Activated T-cell treated with anti-CD3 and anti-CD28 coated beads, Interleukin-2, amount 50 U/mL, for 72 hours (primary cell): Measurements from ENCODE around the gene LMBR1. TPM values are rescaled to one million over a fixed set of nuclear protein-coding genes. Genes with fewer than 3 reads are reported as not detected.
"Not testable (repeated sequence)": the region's sequence is repeated elsewhere in the genome, so short reads cannot be mapped to it uniquely, and the experiment has no call there.

Experiments
- ATAC-seq, 2 donors: fragments of 150-1000 bp; cut with Tn5 transposase; replicated peaks in 1 of 2; 2 replicates each; pipeline ENCODE4 v1.10.0; 2021; ENCODE audit warnings: moderate library complexity in 2 of 2, mild to moderate bottlenecking in 1 of 2
- DNase-seq, 2 donors: peaks; one replicate each; pipeline ENCODE4 v3.0.0; 2021 to 2022; ENCODE audit warnings: mixed read lengths in 1 of 2
- H3K27ac Mint-ChIP-seq: one replicate; pipeline ENCODE4 v1.8.0; 2022; ENCODE audit warnings: mild to moderate bottlenecking, moderate library complexity, mixed read lengths
- H3K27me3 Mint-ChIP-seq: one replicate; pipeline ENCODE4 v1.8.0; 2022; ENCODE audit warnings: low read depth, mixed read lengths
- H3K36me3 Mint-ChIP-seq, 2 donors: one replicate each; pipeline ENCODE4 v1.8.0; 2022; ENCODE audit warnings: mixed read lengths in 2 of 2, mild to moderate bottlenecking in 1 of 2; ENCODE audit not compliant: insufficient read depth in 2 of 2
- H3K4me1 Mint-ChIP-seq: one replicate; pipeline ENCODE4 v1.8.0; 2022; ENCODE audit warnings: low read depth, mixed read lengths
- H3K4me3 Mint-ChIP-seq, 2 donors: one replicate each; pipeline ENCODE4 v1.8.0; 2022; ENCODE audit warnings: mild to moderate bottlenecking in 2 of 2, mixed read lengths in 2 of 2, moderate library complexity in 2 of 2
- H3K9me3 Mint-ChIP-seq, 2 donors: one replicate each; pipeline ENCODE4 v1.8.0; 2022; ENCODE audit warnings: mixed read lengths in 2 of 2
- total RNA-seq, 2 donors: library from RNA; stranded (reverse); gene quantifications; one replicate each; pipeline ENCODE4 v1.2.3, GENCODE V29; 2022

The LMBR1 gene
- total RNA-seq, 2 donors from 2014 or later: 88.2 to 88.6 TPM

GRCh38 chr7:156833312-156833711 is 59.7 kb downstream of the LMBR1 start:
- no peak overlapping the region for H3K27ac Mint-ChIP-seq
- DNase-seq: no peak
- H3K4me1 Mint-ChIP-seq: no peaks in the 10 kb centered on the region
- H3K4me3 Mint-ChIP-seq: no peak overlapping the region
- peaks cover 3% of the 10 kb centered on the region in 2 donors for H3K36me3 Mint-ChIP-seq
- no peaks in the 10 kb centered on the region for H3K27me3 Mint-ChIP-seq
- ATAC-seq: no peak
- no peaks in the 10 kb centered on the region for H3K9me3 Mint-ChIP-seq

DNA sequence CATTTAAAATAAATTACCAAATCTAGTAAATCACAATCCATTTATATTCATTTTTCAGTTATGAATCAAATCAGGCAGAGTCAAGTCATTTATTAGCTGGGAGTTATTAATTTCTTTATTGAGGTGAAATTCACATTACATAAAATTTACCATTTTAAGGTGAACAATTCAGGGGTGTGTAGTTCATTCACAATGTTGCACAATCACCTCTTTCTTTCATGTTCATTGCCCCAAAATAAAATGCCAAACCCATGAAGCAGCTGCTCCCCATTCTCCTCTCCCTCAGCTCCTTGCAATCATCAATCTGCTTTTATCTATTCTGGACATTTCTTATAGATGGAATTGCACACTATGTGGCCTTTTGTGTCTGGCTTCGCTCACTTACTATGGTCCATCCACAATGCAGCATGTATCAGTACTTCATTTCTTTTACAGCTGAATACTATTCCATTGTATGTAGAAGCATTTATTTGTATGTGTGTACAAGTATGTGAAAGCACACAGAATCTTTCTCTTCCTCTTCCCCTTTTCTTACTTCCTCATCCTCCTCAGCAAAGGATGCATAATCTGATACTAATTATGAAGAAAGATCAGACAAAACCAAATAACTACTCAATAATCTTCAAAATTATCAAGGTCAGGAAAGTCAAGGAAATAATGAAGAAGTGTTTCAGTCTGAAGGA is 60.6 kb downstream of the LMBR1 start:
- H3K9me3 Mint-ChIP-seq: no peaks in the 10 kb centered on the region
- no peaks in the 10 kb centered on the region for H3K4me1 Mint-ChIP-seq
- ATAC-seq (no peak), DNase-seq (no peak)
- H3K36me3 Mint-ChIP-seq: peaks cover 3% of the 10 kb centered on the region in 2 donors
- H3K4me3 Mint-ChIP-seq: no peak overlapping the region
- no peaks in the 10 kb centered on the region for H3K27me3 Mint-ChIP-seq
- H3K27ac Mint-ChIP-seq: no peak overlapping the region

DNA sequence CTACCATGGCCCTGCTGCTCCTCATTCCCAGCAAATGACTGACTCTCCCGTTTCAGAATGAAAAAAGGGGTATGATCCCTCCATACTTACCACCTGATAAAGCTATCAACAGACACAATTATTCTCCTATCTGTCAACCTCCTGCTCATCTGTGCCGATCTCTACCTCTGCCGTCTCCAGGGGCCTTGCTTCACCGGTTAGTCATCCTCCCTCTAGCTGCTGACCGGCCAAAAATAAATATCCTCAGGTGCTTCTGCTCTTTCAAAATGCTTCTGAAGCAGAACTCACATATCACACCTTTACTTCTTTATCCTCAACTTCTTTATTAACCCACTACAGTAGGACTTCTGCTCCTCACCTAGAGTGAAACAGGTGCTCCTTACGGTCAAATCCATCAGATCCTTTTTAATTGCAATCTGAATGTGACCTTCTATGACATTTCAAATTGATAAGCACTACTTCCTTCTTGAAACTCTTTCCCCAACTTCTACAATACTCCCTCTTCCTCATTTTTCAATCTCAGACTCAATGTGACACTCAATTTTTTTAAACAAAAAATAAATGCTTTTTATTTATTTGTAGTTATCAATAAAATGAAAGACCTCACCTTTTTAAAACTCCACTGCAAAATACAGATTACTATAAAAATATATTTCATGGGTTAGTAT is 63.2 kb downstream of the LMBR1 start:
- H3K9me3 Mint-ChIP-seq: no peaks in the 10 kb centered on the region
- H3K4me1 Mint-ChIP-seq: no peaks in the 10 kb centered on the region
- H3K36me3 Mint-ChIP-seq: peaks cover 0 to 3% of the 10 kb centered on the region in 2 donors
- H3K27me3 Mint-ChIP-seq: no peaks in the 10 kb centered on the region
- peak overlapping the region; percentile 39 for H3K27ac Mint-ChIP-seq
- ATAC-seq (no peak), DNase-seq (no peak)
- no peak overlapping the region for H3K4me3 Mint-ChIP-seq

- DNase-seq: no peak
Observed at GRCh38 chr7:156827587-156828203, 65.3 kb downstream of the LMBR1 start.

DNA sequence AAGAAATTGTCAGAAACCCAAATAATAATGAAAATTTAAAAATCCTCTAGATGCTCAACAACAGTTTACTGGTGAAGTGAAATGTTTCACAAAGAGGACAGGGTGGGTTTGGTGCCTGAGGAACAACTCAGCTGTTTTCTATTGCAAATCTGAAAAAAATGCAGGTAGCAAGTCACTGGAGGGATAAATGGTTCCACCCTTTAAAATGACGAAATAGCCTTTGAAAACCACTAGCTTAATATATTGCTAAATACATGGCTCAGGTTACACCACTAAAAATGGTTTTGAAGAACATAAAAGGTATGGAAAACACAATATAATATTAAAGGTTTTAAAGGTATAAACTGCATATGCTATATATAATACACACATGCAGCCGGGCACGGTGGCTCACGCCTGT is 69.5 kb downstream of the LMBR1 start:
- Mint-ChIP-seq H3K27ac (no peak overlapping the region), H3K9me3 (no peaks in the 10 kb centered on the region), H3K27me3 (no peaks in the 10 kb centered on the region), H3K36me3 (peaks cover 0 to 4% of the 10 kb centered on the region in 2 donors), H3K4me1 (no peaks in the 10 kb centered on the region), H3K4me3 (no peak overlapping the region)
- ATAC-seq: no peak
- DNase-seq: no peak

More at GRCh38 chr7:156827587-156828203, 65.3 kb downstream of the LMBR1 start:
- Mint-ChIP-seq H3K9me3 (no peaks in the 10 kb centered on the region), H3K27ac (no peak overlapping the region), H3K27me3 (no peaks in the 10 kb centered on the region), H3K4me3 (no peak overlapping the region), H3K4me1 (no peaks in the 10 kb centered on the region), H3K36me3 (peaks cover 0 to 3% of the 10 kb centered on the region in 2 donors)
- no peak for ATAC-seq

DNA sequence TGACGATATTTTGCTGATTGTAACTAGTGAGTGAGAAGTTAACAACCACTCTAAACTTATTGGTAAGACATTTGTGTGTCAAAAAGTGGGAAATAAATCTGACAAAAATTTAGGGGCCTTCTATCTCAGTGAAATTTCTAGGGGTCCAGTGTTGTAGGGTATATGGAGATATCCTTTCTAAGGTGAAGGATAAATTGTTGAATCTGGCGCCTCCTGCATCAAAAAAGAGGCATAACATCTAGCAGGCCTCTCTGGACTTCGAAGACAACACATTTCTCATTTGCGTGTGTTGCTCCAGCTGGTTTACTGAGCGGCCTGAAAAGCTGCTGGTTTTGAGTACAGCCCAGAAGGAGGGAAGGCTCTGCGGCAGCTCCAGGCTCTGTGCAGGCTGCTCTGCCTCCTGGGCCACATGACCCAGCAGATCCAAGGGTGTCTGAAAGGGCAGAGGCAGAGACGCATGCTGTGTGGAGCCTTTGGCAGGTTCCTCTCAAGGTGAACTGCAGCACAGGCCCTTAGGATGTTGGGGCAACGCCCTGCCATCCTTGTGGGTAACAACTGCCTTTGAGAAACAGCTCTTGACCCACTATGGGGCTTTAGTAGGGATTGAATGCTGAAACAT is 72.4 kb downstream of the LMBR1 start:
- DNase-seq (peak in 1 of 2 donors; percentile 4), ATAC-seq (no peak)
- H3K27ac Mint-ChIP-seq: no peak overlapping the region
- no peak overlapping the region for H3K4me3 Mint-ChIP-seq
- no peaks in the 10 kb centered on the region for H3K4me1 Mint-ChIP-seq
- H3K9me3 Mint-ChIP-seq: no peaks in the 10 kb centered on the region
- peaks cover 0 to 5% of the 10 kb centered on the region in 2 donors for H3K36me3 Mint-ChIP-seq
- H3K27me3 Mint-ChIP-seq: no peaks in the 10 kb centered on the region

- no peak overlapping the region for H3K27ac Mint-ChIP-seq
- H3K4me1 Mint-ChIP-seq: no peaks in the 10 kb centered on the region
- H3K36me3 Mint-ChIP-seq: peaks cover 0 to 5% of the 10 kb centered on the region in 2 donors
- no peak for ATAC-seq
- no peaks in the 10 kb centered on the region for H3K9me3 Mint-ChIP-seq
- no peak overlapping the region for H3K4me3 Mint-ChIP-seq
- no peak for DNase-seq
- H3K27me3 Mint-ChIP-seq: no peaks in the 10 kb centered on the region
Observed at GRCh38 chr7:156819733-156820295, 73.2 kb downstream of the LMBR1 start.

DNA sequence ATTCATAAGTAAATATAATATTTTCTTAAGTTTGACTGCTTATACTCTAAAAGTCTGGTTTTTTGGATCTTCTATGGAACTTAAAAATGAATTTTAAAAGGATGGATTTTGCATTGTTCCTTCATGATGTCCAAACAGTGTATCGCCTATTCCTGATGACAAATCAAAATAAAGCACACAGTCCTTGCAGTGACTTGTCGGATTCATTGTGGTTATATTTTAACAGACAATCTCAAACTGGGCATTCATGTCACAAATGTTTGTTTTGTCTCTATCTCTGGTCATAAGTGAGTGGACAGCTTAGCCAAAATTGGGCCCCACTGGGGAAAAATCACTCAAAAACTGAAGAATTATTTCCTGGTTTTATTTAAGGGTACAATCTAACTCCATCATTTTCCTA is 74.8 kb downstream of the LMBR1 start:
- Mint-ChIP-seq H3K4me3 (no peak overlapping the region), H3K4me1 (no peaks in the 10 kb centered on the region), H3K36me3 (peaks cover 0 to 8% of the 10 kb centered on the region in 2 donors), H3K27ac (peak overlapping the region; percentile 76), H3K27me3 (no peaks in the 10 kb centered on the region), H3K9me3 (no peaks in the 10 kb centered on the region)
- no peak for ATAC-seq
- DNase-seq: no peak

GRCh38 chr7:156816943-156817572 is 75.9 kb downstream of the LMBR1 start:
- Mint-ChIP-seq H3K9me3 (no peaks in the 10 kb centered on the region), H3K27ac (no peak overlapping the region), H3K4me1 (no peaks in the 10 kb centered on the region), H3K36me3 (peaks cover under 1 to 10% of the 10 kb centered on the region in 2 donors), H3K4me3 (no peak overlapping the region), H3K27me3 (no peaks in the 10 kb centered on the region)
- no peak for ATAC-seq
- no peak for DNase-seq

DNA sequence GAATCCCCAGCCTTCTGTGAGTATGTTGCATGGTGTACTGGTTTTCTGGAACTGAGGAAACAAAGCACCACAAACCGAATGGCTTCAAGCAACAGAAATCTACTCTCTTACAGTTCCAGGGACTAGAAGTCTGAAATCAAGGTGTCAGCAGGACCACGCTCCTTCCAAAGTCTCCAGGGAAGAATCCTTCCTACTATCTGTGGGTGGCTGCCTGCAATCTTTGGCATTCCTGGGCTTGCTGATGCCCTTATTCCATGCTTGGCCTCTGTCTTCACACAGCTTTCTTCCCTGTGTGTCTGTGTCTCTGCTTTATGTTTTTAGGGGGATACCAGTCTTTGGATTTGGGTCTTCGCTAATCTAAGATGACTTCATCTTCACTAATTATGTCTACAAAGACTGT is 81.3 kb downstream of the LMBR1 start:
- no peak for ATAC-seq
- Mint-ChIP-seq H3K4me1 (no peaks in the 10 kb centered on the region), H3K4me3 (no peak overlapping the region), H3K27ac (no peak overlapping the region), H3K9me3 (no peaks in the 10 kb centered on the region), H3K27me3 (no peaks in the 10 kb centered on the region), H3K36me3 (peaks cover 4 to 10% of the 10 kb centered on the region in 2 donors)
- no peak for DNase-seq

- not testable (repeated sequence) for H3K4me3 Mint-ChIP-seq, H3K4me1 Mint-ChIP-seq, H3K36me3 Mint-ChIP-seq, H3K27me3 Mint-ChIP-seq, H3K27ac Mint-ChIP-seq, H3K9me3 Mint-ChIP-seq, DNase-seq, ATAC-seq
Observed at GRCh38 chr7:156803656-156804055, 89.3 kb downstream of the LMBR1 start.

- no peak overlapping the region for H3K4me3 Mint-ChIP-seq
- ATAC-seq (no peak), DNase-seq (no peak)
- H3K36me3 Mint-ChIP-seq: peaks cover 0 to 5% of the 10 kb centered on the region in 2 donors
- H3K9me3 Mint-ChIP-seq: no peaks in the 10 kb centered on the region
- H3K4me1 Mint-ChIP-seq: peaks cover 8% of the 10 kb centered on the region
- H3K27me3 Mint-ChIP-seq: no peaks in the 10 kb centered on the region
- no peak overlapping the region for H3K27ac Mint-ChIP-seq
Observed at GRCh38 chr7:156802214-156802613, 90.8 kb downstream of the LMBR1 start.
